RKO (cell line): ENCODE results near the gene TPD52L2.
A peak's percentile ranks its signal among the peaks of the same experiment; 100 is the strongest.
"Not testable (repeated sequence)": the region's sequence is repeated elsewhere in the genome, so short reads cannot be mapped to it uniquely, and the experiment has no call there.

Experiments used
- DNase-seq: peaks from one replicate; pipeline ENCODE4 v3.0.0-alpha.2; 2016; ENCODE audit warnings: low spot score

TPD52L2 gene

DNA sequence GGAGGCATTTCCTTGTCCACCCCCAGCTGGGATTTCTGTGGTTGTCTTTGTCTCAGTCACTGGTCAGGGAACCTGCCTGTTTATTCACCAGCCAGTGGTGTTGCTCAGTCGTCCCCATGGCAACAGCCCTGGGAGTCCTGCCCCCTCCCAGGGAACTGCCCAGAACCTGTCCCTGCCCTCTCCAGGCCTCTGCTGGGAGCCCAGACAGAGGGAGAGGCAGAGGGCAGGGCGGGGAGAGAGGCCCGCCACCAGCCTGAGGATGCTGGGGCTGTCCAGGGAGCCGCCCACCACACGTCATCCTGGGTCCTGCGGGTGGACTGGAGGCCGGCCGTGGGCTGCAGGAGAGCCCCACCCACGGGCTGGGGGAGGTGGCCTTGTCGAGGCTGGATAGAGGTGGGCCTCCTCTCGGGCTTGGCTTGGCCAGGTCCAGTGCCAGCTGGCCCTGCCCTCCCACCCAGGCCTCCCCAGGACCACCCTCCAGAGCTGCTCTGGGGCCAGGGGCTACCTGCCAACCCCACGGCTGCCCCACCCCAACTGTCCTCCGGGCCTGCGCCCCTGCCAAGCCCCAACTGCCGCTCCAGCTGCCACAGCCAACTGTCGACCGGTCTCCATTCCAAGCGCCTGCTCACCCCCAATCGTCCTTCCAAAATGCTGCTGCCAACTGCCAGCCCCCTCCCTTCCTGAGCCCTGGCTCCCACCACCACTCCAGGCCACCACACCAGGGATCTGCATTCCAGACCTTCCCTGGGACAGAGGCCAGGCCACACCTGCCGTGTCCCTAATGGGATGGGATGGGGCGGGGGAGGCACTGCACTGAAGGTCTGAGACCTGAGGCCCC, 29.8 kb upstream of the TPD52L2 start:
- DNase-seq, result peak; percentile 86

DNA sequence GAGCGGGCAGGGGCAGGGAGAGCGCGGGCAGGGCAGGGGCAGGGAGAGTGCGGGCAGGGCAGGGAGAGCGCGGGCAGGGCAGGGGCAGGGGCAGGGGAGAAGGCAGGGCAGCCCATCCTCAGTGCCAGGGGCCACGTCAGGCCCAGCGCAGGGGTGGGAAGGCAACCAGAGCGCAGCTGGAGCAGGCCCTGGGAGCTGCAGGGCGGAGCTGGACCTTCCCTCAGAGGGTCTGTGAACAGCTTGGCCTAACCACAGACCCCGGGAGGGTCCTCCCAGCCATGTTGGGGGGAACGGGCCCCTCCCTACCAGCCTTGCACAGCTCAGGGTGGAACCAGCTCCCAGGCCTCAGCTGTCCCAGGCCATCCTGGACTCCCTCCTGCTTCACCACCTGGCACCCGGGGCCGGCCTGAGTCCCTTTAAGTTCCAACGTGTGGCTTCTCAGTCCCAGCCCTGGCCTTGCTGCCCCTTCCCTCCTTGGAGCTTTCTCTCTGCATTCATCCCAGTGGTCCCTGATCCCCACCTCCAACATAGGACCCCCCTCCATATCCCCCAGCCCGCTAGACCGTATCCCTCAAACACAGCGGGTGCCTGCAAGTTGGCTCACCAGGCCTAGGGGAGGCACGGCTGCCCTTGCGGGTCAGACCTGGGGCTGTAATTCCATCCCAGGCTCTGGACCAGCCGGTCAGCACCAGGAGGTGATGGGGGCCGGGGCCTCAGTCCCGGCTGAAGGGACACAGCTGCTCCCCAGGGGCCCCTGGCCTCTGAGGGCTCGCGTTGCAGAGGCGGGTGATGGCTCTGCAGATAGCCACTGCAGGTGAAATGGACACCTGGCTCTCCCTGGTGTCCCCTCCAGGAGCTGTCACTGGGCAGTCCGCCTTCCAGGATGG, 28.4 kb upstream of the TPD52L2 start:
- DNase-seq, result no peak

DNA sequence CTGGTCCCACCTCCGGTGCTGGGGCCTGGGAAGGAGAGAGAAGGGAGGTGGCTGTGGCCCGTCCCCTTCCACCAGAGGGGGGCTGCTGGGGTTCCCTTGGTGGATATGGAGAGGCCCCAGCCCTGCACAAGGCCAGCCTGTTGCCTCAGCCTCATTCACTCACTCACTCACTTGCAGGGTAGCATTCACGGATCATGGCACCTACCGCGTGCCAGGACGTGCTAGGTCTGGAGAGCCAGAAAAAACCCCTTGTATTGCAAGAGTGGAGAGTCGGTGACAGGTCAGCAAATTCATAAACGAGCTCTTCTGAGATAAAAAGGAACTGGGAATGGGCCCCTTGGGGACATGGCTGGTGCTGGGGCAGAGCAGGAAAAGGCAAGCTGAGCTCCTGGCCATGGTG, 27.6 kb upstream of the TPD52L2 start:
- DNase-seq, result no peak

DNA sequence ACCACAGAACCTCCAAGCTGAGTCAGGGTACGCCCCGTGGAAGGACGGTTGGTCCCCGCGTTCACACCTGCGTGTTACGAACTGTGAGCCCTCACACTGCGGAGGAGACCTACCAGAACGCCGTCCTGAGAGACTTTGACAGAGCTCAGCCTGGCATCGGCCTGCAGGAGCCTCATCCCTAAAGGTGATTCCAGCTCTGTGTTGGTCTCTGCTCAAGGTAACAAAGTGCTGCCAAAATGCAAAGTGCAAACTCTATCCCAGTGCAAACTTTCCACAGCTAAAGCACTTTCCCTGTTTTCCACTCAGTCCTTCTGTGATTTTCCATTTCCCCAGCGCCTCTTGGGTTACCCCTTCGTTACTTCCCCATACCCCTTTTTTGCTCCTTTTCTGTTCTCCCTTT, 25.4 kb upstream of the TPD52L2 start:
- DNase-seq, result no peak

DNA sequence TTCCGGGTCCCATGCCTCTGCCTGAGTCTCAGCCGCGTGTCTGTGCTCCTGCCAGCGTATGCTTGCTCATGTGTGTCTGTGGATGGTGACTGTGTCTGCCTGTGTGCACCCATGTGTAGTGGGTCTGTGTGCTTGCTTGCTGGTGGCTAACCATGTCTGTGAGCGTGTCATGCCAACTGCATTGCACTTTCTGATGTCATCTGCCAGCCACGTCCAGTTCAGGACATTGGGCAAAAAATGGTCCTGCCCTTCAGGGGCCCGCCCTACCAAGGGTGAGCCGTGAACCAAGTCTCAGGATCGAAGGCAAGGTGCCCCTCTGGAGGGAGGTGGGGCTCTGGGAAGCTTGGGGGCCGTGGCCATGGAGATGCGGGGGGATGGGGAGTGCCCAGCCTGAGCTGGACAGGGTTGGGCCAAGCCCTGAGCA, 24.7 kb upstream of the TPD52L2 start:
- no peak for DNase-seq

DNA sequence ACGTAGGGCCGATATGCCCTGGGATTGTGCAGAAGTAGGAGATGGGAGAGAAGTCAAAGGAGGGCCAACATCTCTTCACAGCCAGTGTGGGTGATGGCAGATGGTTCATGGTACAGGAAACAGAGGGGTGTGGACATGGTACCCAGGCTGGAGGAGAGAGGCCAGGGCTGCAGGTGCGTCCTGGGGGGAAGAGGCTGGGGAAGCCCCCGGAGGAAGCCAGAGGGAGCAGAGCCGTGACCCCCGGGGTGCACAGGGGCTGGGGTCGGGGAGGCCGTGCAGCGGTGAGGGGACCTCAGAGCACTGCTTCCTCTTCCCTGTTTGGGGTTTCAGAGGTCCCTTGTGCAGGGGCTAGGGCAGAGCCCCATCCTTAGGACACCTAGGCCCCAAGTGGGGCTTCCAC, 22.8 kb upstream of the TPD52L2 start:
- no peak for DNase-seq

DNA sequence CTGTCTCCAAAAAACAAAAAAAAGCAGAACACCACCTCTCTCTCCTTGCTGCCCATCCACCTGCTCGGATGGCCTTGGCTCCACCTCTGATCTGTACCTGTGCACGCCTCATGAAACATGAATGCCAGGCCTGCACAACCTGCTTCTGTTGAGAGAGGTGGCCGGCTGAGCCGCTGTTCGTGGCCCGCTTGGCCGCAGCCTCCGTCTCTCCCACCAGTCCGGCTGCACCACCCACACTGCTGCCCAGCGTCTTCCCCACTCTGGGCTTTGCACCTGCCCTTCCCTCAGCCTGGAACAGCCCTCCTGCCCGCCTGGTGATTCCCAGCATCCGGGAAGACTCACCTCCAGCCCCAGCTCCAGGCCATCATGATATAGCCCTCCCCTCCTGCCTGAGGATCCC, 21.8 kb upstream of the TPD52L2 start:
- DNase-seq, result no peak

DNA sequence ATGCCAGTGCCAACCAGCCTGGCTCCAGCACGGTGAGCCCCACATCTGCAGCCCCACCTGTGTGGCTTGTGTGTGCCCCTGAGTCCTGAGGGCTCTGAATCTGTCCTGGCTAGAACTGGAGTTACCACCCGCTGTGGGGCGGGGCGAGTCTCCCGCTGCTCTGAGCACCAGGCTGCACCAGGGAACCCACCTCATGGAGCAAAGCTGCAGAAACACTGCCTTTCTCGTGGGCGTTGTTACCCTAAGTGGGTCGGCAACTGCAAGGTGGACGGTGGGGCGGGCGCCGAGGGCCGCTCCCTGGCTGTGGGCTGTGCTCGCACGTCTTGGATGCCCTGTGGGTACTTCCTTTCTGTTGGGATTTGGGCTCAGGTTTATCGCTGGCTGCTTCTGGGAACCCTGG, 21.3 kb upstream of the TPD52L2 start:
- DNase-seq, result no peak

DNA sequence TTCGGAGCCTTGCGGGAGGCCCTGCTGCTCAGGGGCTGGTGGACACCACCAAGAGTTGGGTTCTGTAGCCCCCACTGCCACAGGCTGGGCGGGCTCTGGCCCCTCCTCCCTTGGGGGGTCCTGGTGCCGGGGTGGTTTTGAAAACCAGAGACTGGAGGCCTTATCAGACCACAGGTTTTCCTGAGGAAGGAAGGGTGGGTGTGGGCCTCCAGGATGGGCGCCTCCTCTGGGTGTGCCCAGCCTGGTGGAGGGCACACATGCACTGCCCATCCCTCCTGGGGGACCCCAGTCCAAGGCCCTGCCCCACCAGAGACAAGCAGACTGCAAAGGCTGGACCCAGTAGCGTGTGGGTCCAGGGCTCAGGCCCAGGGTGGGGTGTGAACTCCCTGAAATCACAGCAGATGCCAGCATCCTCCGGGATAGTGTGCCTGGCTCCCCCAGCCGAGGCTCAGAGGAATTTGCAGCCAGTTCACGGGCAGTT, 20.5 kb upstream of the TPD52L2 start:
- no peak for DNase-seq

DNA sequence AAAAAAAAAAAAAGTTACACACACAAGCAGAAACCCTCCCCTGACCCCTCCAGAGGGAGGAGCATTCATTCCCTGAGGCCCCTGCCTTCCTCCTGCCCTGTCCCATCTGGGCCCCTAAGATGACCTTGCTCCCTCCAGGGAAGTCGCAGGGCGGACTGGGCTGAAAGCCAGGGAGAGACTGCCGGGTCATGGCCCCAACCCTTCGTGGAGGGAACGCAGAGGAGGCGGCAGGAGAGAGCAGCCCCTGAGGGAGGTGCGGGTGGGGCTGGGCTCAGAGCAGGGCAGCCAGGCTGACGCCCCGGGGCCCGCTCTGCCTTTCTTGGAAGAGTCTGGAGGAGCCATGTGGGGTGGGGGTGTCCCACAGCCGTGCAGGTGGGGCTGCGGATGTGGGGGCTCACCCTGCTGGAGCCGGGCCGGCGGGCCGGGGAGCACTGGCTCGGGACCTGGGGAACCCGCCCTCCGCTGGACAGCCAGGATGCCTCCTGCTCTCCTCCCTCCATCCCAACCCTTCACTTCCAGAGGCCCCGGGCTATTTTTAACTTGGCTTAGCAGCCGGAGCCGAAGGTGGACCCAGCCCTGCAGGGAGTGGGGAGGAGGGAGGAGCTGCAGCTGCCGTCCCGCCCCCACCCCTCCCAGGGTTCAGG, 18.8 kb upstream of the TPD52L2 start:
- no peak for DNase-seq

DNA sequence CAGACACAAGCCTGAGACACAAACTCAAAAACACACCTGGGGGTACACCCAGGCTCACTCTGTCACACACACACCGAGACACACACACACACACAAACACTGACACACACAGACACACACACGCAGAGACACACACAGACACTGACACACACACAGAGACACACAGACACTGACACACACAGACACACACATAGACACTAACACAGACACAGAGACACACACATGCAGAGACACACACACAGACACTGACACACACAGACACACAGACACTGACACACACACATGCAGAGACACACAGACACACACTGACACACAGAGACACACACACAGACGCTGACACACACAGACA, 18.2 kb upstream of the TPD52L2 start:
- DNase-seq, result no peak

DNA sequence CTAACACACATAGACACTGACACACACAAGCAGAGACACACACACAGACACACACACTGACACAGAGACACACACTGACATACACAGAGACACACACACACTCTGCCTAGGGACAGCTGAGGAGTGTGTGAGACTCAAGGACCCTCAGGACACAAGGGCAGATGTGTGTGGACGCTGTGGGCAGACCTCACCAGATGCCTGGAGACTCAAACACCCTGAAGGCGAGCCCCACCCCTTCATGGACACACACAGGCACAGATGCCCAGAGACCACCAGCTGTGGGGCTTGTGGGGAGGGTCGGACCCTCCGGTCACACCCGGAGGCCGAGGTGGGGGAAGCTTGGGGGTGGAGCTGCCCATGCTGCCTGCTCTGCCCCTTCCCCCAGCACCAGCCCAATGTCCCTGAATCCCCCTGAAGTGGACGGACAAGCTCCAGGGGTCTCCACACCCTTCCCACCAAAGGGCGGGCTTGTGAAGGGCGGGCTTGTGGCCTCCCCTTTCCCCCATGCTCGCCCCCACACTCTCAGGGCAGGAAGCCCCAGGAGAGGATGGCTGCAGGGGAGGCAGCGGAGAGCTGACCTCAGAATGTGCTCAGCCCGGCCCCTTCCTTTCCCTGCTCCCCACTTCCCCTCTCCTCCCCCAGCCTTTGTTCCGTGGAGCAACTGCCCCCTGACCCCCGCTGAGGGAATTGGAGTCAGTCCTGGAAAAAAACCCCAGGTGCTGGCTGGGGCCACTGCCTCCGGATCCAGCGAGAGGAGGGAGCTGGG, 17.6 kb upstream of the TPD52L2 start:
- no peak for DNase-seq

DNA sequence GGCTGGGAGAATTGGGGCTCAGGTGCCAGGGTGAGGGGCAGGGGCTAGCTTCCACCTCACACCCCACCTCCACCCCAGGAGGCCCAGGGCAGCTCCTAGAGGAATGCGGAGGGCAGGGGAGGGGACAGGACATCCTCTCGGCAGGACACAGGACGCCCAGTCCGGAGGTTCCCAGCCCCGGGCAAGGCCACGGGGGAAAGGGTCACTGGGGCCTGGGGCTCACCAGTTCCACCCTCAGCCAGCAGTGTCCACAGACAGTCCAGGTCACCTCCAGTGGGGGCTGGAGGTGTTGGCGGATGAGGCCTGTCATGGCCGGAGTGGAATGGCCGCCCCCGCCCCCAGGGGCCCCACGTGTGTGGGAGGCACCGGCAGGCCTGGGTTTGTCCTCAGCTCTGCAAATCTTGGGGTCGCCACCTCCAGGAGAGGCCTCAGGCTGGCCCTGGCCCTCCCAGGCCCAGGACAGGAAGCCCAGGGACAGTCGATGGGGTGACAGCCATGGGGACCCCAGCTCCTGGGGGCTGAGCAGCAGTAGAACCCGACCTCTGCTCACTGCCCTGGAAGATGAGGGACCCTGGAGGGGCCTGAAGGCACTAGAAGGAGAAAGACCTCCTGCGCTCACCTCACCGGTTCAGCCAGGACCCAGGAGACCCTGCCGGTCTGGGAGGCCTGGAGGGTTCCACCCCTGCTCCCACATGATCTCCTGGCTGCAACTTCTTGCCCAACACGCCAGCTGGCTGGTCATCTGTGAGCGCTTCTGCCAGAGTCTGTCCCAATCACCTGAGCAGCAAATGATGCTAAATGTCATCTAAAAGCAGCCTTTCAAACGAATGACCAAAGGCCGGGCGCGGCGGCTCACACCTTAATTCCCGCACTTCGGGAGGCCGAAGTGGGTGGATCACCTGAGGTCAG, 16.8 kb upstream of the TPD52L2 start:
- DNase-seq, result no peak

DNA sequence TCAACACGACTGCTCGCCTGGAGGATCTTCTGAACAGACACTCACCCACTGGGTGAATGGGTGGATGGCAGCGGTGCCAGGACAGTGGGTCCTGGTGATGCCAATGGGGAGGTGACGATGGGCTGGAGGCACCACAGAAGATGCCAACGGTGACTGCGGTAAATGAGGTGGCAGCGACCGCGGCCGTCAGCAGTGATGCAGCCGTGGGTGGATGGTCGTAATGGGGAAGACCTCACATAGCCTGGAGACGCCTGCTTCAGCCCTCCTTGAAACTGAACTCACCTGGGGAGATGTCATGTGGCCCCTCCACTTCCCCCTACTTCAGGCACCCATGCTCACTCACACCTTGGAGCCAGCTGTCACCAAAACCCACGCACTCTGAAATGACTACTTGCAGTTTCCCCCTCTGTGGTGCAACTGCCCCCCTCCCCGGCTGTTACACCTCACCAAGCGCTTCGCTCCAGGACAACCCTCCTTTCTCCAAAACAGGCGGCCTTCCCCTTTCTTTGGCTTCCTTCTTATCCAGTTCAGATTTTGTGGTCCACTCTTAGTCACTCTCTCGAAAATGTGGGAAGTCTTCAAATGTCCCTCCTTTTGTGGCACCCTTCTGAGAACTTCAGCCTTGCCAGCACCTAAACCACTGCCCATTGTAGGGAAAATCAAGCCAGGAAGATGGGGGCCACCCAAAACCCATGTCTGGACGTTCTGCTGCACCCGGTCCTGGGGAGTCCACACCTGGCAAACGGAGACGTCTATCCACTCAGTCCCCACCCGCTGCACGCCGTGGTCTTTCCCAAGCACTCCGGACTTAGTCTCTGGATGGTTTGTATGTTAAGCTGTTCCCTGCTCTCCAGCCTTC, 14.2 kb upstream of the TPD52L2 start:
- DNase-seq, result no peak

DNA sequence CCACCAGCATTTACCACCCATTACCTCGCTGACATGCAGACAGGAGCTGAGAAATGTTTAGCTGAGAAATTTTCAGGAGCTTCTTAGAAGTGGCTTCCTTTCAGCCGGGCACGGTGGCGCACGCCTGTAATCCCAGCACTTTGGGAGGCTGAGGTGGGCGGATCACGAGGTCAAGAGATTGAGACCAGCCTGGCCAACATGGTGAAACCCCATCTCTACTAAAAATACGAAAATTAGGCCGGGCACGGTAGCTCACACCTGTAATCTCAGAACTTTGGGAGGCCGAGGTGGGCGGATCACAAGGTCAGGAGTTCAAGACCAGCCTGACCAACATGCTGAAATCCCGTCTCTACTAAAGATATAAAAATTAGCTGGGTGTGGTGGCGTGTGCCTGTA, 13.5 kb upstream of the TPD52L2 start:
- DNase-seq, result not testable (repeated sequence)

DNA sequence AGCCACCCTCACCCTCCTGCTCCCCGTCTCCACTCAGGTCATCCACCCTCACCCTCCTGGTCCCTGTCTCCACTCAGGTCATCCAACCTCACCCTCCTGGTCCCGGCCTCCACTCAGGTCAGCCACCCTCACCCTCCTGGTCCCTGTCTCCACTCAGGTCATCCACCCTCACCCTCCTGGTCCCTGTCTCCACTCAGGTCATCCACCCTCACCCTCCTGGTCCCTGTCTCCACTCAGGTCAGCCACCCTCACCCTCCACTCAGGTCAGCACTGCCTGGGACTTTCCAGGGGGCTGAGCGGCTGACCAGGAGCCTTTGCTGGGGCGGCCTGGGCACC, 11.4 kb upstream of the TPD52L2 start:
- not testable (repeated sequence) for DNase-seq

DNA sequence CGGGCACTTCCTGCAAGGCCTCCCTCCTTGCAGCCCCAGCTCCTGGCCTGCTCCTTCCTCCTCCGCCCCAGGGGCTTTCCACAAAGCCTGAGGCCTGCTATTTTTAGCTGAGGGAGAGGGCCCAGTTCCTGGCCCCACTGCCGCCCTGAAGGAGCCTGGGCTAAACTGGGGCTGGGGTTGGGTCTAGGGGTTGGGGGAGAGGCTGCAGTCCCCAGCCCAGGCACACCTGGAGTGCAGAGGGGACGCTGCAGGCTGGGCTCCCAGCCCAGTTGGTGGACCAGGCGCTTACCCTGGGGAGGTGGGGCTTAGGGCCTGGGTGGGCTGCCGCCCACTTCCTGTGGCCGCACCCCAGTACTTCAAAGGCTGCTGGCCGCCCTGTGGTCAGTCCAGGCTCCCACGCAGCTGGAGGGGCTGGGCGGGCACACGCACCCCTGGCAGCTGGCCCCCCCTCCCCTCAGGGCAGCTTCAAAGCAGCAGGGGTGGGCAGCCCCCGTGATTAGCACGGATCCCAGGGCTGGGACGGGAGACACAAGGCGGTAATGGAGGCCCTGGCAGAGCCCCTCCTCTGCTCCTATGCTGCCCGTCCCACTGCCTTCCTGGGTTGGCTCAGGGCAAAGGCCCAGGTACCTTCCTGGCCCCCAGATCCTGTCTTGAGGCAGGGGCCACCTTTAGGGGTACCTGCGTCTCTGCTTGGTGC, 10.9 kb upstream of the TPD52L2 start:
- DNase-seq, result no peak

DNA sequence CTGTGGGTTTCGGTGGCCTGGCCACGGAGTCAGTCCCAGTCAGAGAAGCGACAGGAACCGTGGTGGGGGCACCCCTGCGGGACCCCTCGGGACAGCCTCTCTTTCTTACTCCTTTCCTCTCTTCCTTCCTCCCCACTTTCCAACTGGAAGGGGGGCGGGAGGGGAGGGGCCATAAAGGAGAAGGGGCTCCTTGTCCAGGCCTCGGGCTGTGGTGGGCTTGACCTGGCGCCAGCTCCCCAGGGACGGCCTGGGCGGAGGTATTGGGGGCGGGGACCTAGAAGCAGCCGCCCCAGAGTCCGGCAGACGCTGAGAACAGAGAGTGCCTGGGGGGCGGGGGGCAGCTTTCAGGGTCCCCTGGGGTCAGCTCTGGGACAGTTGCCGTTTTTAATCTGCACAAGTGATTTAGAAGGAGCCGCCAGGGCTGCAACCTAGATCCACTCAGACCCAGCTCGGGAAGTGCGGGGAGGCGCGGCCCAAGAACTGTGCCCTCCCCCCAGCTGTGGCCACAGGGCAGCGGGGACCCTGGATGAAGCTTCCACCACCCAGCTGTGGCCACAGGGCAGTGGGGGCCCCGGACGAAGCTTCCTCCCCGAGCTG, 10.2 kb upstream of the TPD52L2 start:
- DNase-seq, result no peak
